Gastroesophageal sphincter (tissue), 4 donors: ENCODE data around the gene GPR173. TPM values are rescaled to one million over a fixed set of nuclear protein-coding genes. Genes with fewer than 3 reads are reported as not detected.
A peak's percentile ranks its signal among the peaks of the same experiment; 100 is the strongest.

ENCODE experiments used
- ATAC-seq: fragments of 150-250 bp; one replicate; pipeline ENCODE4 v1.9.1; 2016; ENCODE audit warnings: mild to moderate bottlenecking, moderate library complexity
- H3K27ac ChIP-seq, 4 donors: fragments of 200-600 bp; sonication (generic) in 3 of 4; 1 replicate in 3 of 4; 2 replicates in 1 of 4; pipeline ENCODE4 v1.5.1; 2016 to 2019
- H3K27me3 ChIP-seq: fragments of 200-600 bp; sonication (generic); one replicate; pipeline ENCODE4 v1.5.1; 2019
- H3K36me3 ChIP-seq, 2 donors: fragments of 200-600 bp; sonication (generic); one replicate each; pipeline ENCODE4 v1.5.1; 2019; ENCODE audit warnings: control low read depth in 1 of 2
- H3K4me1 ChIP-seq, 3 donors: fragments of 200-600 bp; sonication (generic); 1 replicate in 2 of 3; 2 replicates in 1 of 3; pipeline ENCODE4 v1.5.1; 2016 to 2019; ENCODE audit warnings: control low read depth in 2 of 3
- H3K4me3 ChIP-seq, 2 donors: fragments of 200-600 bp; sonication (generic); one replicate each; pipeline ENCODE4 v1.5.1; 2019; ENCODE audit warnings: mild to moderate bottlenecking in 1 of 2, moderate library complexity in 1 of 2
- H3K9me3 ChIP-seq, 3 donors: fragments of 200-600 bp; sonication (generic); one replicate each; pipeline ENCODE4 v1.5.1; 2017 to 2019; ENCODE audit warnings: control low read depth in 2 of 3
- CTCF ChIP-seq, 4 experiments: fragments of 200-600 bp in 2 of 4; fragments of 450-650 bp in 2 of 4; sonication (generic) in 1 of 4; IDR thresholded peaks; one replicate each; pipeline ENCODE4 v1.5.1; 2017 to 2019; ENCODE audit warnings: antibody characterized with exemption in 4 of 4, mild to moderate bottlenecking in 2 of 4, moderate library complexity in 2 of 4
- EP300 ChIP-seq: sonication (generic); formaldehyde crosslinking; IDR thresholded peaks from one replicate; pipeline ENCODE4 v1.6.1; 2017; ENCODE audit warnings: antibody characterized with exemption, mild to moderate bottlenecking
- POLR2A ChIP-seq, 2 donors: fragments of 450-650 bp; IDR thresholded peaks; one replicate each; pipeline ENCODE4 v1.6.1; 2017; ENCODE audit warnings: antibody characterized with exemption in 2 of 2, mild to moderate bottlenecking in 2 of 2, moderate library complexity in 1 of 2
- POLR2AphosphoS5 ChIP-seq: sonication (generic); formaldehyde crosslinking; IDR thresholded peaks from one replicate; pipeline ENCODE4 v1.6.1; 2017; ENCODE audit warnings: antibody characterized with exemption
- WGBS, 2 donors: methylation state at CpG; one replicate each; pipeline ENCODE4 v1.1.5; 2018; ENCODE audit warnings: low coverage in 1 of 2; 5-methylcytosine and 5-hydroxymethylcytosine counted together
- total RNA-seq, 4 donors: library from RNA; depleted of rRNA; stranded (reverse); fragments of >200 nt; gene quantifications; one replicate each; pipeline ENCODE4 v1.1.0, GENCODE V29; 2016

GPR173 gene
- total RNA-seq, 4 donors from 2014 or later = 0.67 to 2.5 (median 0.99) TPM

- peak overlapping the region; percentile 66 to 87 (median 82) for H3K27ac ChIP-seq
- WGBS, 2 donors = 0 to 19% methylated on average over 10 to 13 of the region's 31 CpGs
- peak overlapping the region; percentile 31 to 44 for H3K4me3 ChIP-seq
- peak; percentile 91 for ATAC-seq
- H3K36me3 ChIP-seq = no peaks in the 10 kb centered on the region
- no peaks in the 10 kb centered on the region for H3K27me3 ChIP-seq
- TF ChIP-seq POLR2A (IDR thresholded peaks at IDR 0.05) (peak in 1 of 2 donors; percentile 6), POLR2AphosphoS5 (peak; percentile 99), CTCF (IDR thresholded peaks at IDR 0.05) (peak; percentile 33 to 84 (median 72)), EP300 (peak; percentile 98)
- H3K4me1 ChIP-seq = peaks cover 0 to 15% (median 0%) of the 10 kb centered on the region in 3 donors
- H3K9me3 ChIP-seq = no peaks in the 10 kb centered on the region
Measured at GRCh38 chrX:53071604-53072417, 23.2 kb downstream of the GPR173 start.

GRCh38 chrX:53072418-53073114, 24.0 kb downstream of the GPR173 start:
- Histone ChIP-seq H3K27ac (peak overlapping the region; percentile 66 to 87 (median 82)), H3K4me1 (peaks cover 0 to 15% (median 0%) of the 10 kb centered on the region in 3 donors), H3K36me3 (no peaks in the 10 kb centered on the region), H3K4me3 (peak overlapping the region in 1 of 2 donors; percentile 44), H3K9me3 (no peaks in the 10 kb centered on the region), H3K27me3 (no peaks in the 10 kb centered on the region)
- no peak for TF ChIP-seq POLR2A (IDR thresholded peaks at IDR 0.05)
- WGBS, 2 donors = 10 to 21% methylated on average over 2 of the region's 9 CpGs
- ATAC-seq = no peak

DNA sequence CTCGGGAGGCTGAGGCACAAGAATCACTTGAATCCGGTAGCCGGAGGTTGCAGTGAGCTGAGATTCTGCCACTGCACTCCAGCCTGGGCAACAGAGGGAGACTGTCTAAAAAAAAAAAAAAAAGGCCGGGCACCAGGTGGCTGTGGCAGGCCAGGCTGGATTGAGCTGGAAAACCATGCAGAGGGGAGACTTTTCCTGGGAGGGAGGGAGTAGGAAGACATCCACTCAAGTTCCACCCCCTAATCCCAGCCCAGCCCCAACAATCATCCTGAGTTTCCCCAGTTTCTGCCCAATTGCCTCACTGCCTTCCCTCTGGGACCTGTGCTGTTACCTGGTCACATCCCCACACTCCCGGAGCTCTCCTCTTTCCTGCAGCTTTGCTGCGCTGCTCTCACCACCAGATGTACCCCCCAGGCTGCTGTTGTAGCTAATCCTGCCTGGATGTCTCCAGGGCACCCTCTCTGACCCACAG, 24.6 kb downstream of the GPR173 start:
- Histone ChIP-seq H3K36me3 (no peaks in the 10 kb centered on the region), H3K4me1 (peaks cover 0 to 15% (median 0%) of the 10 kb centered on the region in 3 donors), H3K9me3 (no peaks in the 10 kb centered on the region), H3K4me3 (no peak overlapping the region), H3K27me3 (no peaks in the 10 kb centered on the region), H3K27ac (peak overlapping the region; percentile 66 to 87 (median 82))
- ATAC-seq = peak; percentile 46
- 77% methylated on average over 3 of the region's 6 CpGs; no CpG with 5 or more reads in 1 of the 2 donors for WGBS, 2 donors
- TF ChIP-seq POLR2A (IDR thresholded peaks at IDR 0.05) (no peak), POLR2AphosphoS5 (no peak), CTCF (IDR thresholded peaks at IDR 0.05) (no peak), EP300 (no peak)

GRCh38 chrX:53075011-53075410, 26.4 kb downstream of the GPR173 start:
- WGBS, 2 donors = 68 to 87% methylated on average over 4 to 7 of the region's 7 CpGs
- H3K27me3 ChIP-seq = no peaks in the 10 kb centered on the region
- H3K9me3 ChIP-seq = no peaks in the 10 kb centered on the region
- peaks cover 0 to 15% (median 0%) of the 10 kb centered on the region in 3 donors for H3K4me1 ChIP-seq
- no peak overlapping the region for H3K27ac ChIP-seq
- no peak overlapping the region for H3K4me3 ChIP-seq
- TF ChIP-seq POLR2AphosphoS5 = no peak
- no peak for TF ChIP-seq POLR2A (IDR thresholded peaks at IDR 0.05)
- H3K36me3 ChIP-seq = no peaks in the 10 kb centered on the region
- no peak for ATAC-seq

- no peak overlapping the region for H3K4me3 ChIP-seq
- no peaks in the 10 kb centered on the region for H3K9me3 ChIP-seq
- WGBS, 2 donors = 95% methylated on average over 11 of the region's 21 CpGs; no CpG with 5 or more reads in 1 of the 2 donors
- no peaks in the 10 kb centered on the region for H3K36me3 ChIP-seq
- ATAC-seq = no peak
- TF ChIP-seq POLR2AphosphoS5 = no peak
- no peaks in the 10 kb centered on the region for H3K27me3 ChIP-seq
- H3K27ac ChIP-seq = no peak overlapping the region
- peaks cover 0 to 11% (median 0%) of the 10 kb centered on the region in 3 donors for H3K4me1 ChIP-seq
Measured at GRCh38 chrX:53076671-53077070, 28.1 kb downstream of the GPR173 start.
